Measurements from ENCODE around the gene LLCFC1.
"Not testable (repeated sequence)": the region's sequence is repeated elsewhere in the genome, so short reads cannot be mapped to it uniquely, and the experiment has no call there.

LLCFC1 gene

DNA sequence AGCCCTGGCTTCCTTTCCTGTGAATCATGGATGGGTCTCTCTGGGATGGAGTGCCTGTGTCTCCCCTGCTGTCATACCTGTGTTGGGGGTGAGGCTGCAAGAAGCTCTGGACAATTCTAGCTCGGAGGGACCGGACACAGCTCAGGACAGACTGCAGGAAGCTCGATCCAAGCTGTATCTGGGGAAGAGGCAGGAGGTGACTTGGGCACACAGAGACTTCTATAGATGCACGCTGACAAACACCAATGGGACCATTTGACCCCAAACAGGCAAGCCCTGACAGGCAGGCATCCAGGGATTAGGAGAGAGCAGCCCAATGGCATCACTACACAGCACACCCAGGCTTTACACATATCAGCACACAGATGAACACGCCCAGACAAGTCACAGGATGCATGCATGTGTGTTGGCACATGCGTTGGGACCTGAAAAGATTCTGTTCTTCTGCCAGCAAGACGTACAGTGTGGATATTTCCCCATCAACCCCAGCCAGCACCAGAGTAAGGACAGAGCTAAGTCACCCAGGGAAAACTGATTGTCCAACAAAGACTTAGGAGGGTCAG lies 4.5 kb downstream of the LLCFC1 start:
- DNase-seq (ENCODE audit: low spot score), result no peak

DNA sequence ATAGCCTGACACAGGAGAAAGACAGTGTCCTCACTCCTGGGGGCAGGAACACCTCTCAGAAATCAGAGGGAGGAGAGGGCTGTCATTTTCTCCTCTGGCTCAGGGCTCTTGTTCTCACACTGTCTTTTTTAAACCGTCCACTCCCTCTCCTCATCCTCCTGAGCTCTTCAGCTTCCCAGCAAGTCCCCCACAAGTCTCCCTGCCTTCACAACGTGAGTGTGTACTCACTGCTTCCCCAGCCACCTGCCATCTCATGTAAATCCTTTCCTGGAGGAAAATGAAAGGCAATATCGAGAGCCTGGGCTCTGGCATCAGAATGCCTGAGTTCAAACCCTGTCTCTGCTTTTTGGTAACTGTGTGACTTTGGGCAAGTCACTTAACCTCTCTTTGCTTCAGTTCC lies 5.7 kb downstream of the LLCFC1 start:
- no peak for DNase-seq (ENCODE audit: low spot score)

DNA sequence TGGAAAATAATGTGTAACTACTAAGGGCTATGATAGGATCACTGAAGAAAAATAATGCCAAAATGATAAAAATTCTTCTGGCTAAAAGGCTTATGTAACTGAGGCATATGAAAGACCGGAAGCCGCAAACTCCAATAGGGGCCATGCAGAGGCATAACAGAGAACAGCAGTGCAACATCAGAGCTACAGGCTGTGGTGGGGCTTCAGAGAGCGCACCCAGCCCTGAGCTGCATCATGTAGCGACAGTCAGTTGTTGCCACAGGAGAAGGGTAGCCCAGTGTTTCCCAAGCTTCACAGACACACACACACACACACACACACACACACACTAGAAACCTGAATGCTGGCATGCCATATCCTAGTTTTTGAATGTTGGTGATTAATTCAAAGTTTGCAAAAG lies 9.3 kb downstream of the LLCFC1 start:
- no peak for DNase-seq (ENCODE audit: low spot score)

DNA sequence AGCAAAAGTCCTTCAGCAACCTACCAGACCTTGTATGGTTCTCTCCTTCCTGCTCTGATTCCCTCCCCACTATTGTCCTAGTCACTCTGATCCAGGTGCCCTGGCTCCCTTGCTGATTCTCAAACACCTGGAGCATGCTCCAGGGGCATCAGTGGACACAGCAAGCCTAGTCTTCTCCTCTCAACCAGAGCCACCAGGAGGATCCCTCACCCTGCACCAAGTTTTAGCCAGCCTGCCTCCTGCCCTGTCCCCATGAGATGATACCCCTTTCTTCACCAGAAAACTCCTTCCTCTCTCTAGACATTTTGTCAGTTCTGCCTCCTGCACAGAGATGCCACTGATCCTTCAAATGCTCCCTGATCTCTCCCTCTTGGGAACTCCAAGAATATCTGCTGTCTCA lies 11.0 kb downstream of the LLCFC1 start:
- no peak for DNase-seq (ENCODE audit: low spot score)

DNA sequence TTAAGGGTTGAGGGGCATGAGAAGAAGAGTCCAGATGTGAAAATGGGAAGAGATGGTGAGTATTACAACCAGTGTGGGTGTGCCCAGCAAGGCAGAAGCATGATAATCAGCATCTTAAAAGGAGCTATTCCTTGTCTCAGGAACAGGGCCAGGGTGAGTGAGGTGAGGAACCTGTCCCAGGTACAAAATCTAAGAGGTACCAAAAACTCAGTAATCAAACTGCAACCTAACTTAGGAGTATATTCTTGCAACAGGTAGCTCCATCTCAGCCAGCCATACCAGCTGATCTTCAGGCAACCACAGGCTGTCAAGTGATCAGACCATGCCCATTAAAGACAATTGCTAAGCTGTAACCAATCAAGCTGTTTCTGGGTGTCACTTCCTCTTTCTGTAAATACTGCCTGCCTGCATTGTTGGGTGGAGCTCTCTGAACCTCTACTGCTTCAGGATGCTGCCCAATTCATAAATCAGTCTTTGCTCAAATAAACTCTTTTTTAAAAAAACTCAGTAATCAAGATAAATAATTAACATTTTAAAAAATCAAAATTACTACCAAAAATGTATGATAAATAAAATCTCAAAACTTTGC lies 15.5 kb downstream of the LLCFC1 start:
- DNase-seq (ENCODE audit: low spot score), result no peak

DNA sequence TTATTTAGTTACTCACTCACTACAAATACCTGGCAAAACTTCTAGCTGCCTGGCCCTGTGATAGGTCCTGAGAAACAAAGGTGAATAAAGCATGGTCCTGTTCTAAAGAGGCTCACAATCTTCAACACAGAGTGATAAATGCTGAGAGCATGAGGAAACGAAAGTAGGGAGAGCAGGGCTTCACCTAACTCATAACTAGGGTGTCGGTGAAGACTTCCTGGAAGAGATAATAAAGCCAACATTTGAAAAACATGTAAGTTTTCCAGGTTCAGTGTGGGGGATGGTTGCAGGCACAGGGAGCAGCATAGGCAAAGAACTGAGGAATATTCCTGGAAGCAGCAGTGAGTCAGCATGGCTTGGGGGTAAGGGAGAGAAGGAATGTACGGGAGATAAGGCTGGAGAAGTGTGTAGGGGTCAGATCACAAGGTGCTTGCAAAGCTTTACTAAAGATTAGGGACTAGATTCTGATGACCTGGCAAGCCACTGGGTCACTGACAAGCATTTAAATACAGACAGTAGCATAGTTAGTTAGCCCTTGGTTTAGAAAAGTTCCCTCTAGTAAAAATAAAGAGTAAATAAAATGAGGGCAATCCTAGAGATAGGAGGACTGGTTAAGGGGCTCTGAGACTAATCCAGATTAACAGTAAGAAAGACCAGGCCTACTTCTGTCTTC lies 17.8 kb downstream of the LLCFC1 start:
- no peak for DNase-seq (ENCODE audit: low spot score)

DNA sequence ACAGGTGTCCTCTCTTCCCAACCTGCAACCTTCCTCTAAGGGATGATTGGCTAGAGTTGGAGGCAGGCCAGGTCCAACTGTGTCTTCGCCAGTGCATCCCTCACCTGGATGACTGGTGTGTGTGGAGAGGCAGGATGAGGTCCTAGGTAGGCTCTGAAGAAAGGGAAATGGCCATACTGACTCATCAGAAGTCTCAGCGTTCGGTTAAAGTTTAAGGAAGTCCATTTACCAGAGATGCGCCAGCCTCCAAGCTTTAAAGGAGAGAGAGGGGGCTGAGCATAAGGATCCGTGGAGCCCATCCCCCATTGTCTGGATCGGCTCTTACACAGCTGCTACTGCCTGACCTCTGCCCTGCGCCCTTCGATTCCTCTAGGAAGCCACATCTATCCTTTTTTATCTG lies 18.4 kb downstream of the LLCFC1 start:
- DNase-seq (ENCODE audit: low spot score), result no peak

DNA sequence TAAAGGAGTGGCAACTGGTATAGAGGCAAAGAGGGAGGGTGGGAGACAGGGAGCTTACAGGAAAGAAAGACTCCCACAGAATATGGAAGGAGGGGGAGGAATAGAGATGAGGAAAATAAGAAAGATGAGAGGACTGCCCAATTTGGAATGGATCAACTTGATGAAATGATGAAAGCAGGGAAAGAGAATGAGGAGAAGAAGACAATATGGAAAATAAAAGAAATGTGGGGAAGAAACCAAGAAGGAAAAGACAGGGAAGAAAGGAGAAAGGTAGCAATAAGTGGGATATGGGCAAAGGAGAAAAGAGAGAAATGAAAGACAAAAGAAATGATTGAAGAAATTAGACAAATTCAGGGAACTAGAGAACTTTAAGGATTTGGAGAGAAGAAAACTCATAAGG lies 19.9 kb downstream of the LLCFC1 start:
- no peak for DNase-seq (ENCODE audit: low spot score)

DNA sequence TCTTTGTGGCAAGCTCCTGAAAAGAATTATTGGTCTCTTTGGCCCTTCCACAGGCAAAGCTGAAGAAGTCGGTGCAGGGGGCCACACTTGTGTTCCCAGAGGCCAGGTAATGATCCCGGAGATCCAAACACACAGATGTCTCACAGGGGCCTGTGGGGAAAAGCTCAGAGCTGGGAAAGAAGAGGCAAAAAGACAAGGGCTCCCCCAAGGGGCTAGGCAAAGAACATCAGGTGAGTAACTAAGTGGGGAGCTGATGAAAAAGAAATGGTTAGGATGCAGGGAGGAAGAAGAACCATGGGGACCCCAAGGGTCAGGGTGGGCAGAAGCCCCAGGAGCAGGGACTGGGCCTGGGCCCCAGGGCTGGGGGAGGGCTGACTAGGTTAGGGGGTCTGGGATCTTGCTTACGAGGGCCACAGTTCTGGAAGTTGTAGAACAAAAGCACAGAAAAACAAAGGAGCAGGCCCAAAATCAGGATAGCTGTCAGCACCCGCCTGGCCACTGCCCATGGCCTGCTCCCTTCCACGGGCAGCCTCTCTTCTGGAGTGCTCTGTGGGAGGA lies 21.8 kb downstream of the LLCFC1 start:
- no peak for DNase-seq (ENCODE audit: low spot score)

DNA sequence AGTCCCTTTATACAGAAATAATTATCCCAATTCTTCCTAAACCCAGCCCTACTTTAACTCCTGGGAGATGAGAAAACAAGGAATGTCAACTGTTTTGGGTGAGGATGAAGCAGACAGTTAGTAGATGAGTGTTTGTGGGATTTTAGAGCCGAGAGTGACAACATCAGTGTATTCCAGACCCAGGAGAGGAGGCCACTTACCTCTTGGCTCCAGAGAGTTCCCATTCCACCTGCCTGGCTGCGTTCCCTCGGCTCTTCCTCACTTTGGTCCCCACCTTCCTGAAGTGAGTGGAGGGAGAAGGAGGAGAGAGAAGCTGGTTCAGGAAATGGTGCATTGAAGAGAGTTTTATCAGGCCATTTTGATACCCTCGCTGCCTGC lies 22.3 kb downstream of the LLCFC1 start:
- no peak for DNase-seq (ENCODE audit: low spot score)

DNA sequence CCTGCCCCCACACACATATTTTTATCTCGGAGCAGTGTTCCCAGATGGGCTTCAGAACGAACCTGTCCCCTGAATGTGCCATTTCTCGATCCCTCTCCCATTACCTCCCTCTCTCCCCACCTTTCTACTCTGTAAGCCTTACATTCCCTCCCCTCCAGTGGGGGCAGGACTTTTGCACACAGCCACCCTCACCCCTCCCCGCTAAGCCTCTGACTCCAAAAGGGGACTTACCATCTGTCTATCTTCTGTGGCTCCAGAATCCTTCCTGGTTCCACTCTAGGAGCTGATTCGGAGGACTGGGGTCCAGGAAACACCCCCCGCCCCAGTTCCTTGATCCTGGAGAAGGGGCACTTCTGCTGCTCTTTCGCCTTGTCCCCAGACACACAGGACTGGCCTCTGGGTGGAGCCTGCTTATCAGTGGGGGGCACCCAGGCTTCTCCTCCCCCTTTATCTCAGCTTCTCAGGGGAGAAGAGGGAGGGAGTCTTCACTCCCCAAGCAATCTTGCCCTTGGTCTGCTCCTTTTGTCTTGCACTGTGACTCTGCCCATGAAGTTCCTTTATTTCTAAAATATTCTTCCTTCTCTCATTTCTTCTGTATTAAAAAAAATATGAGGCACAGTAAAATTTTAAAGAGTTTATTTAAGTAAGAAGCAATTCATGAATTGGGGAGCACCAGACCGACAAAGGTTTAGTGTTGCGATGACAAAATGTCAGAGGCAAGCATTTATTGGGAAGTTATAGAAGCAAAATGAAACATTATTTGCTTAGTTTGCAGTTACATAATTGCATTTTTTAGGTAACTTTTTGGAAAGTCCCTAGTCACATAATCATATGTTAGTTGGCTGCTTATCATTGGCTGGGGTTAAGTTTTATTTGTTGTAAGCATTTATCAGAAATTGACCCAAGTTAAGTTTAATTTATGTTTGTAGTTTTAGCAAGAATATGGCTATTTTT lies 23.0 kb downstream of the LLCFC1 start, which contains the start of gene KEL:
Gene KEL (minus strand): TSS at position 391 of the 954 bp plus-strand sequence. CDS start 157 bp downstream, at position 234.
- DNase-seq (ENCODE audit: low spot score), result no peak

DNA sequence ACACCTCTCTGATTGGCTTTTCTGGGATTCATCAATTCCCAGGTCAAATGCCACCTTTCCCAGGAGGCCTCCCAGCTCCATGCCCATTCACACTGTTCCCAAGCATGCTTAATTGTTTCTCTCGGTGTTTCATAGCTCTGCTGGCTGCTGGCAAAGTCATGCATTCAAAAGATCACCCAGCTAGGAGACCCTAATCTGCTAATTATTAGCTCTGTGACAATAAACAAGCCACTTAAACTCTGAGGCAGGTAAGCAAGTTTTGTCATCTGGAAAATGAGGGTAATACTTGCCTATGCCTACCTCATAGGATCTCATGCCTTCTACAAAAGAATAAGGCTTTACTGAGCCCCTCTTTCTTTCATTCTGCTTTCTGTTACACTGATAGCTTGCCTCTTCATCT lies 23.7 kb downstream of the LLCFC1 start:
- DNase-seq (ENCODE audit: low spot score), result no peak

DNA sequence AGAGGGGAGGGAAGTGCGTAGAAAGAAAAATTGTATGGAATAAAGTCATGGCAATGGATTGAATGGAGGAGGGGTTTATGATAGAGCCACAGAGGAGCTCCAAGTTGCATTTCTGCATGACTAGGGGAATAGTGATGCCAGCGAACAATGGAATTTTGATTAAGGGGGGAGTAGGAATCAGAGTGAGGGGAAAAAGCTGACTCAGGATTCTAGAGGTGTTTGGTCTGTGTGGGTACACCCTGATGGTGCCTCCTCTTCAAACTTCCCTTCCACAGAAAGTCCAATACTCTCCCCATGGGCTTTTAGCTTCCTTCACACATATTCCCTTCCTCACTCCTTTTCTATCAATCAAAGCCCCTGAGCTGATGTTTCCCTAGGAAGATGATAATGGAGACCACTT lies 24.7 kb downstream of the LLCFC1 start:
- DNase-seq (ENCODE audit: low spot score), result no peak

DNA sequence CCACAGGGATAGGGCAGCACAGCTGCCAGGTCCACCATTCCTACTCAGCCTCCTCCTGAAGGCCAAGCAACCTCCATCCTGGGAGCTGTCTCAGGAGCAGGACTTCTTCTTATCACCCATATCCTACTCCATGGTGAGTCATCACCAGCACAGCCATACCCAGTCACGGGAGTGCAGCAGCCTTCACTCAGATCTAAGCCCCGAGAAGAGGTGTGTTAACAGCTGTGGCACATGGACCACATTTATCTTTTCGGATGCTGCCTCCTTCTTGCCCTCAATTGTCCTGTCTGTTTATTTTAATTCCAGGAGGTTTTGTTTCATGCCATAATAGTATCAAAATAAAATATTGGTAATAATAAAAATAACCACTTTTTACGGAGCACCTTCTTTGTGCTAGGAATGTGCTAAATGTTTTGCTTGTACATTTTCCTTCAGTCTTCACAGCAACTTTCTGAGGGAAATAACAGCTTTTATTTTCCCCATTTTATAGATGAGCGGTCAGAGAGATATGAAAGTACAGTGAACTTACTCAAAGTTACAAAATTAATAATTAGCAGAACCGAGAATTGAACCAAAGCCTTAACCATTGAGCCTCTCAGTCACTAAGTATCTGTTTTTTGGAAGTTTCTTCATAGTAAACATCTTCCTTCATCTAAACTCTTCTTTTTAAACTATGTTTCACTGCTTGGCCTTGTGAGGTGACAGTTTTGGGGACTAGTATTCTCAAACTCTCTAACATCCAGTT lies 25.4 kb downstream of the LLCFC1 start:
- no peak for DNase-seq (ENCODE audit: low spot score)

DNA sequence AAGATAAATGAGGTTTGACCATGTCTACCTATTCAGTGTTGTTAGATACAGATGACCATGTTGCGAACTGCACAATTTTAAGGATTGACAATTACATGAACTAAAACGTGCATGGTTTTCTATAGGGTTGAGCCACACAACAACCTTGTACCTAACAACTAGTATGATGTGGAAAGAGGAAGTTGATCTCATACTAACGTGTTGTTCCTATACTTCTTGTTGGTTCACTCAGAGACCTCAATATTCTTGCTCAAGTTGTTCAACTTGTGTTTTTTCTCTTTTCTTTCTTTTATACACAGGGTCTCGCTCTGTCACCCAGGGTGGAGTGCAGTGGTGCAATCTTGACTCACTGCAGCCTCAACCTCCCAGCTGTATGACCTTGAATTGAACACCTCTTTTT lies 28.9 kb downstream of the LLCFC1 start:
- DNase-seq (ENCODE audit: low spot score), result no peak

DNA sequence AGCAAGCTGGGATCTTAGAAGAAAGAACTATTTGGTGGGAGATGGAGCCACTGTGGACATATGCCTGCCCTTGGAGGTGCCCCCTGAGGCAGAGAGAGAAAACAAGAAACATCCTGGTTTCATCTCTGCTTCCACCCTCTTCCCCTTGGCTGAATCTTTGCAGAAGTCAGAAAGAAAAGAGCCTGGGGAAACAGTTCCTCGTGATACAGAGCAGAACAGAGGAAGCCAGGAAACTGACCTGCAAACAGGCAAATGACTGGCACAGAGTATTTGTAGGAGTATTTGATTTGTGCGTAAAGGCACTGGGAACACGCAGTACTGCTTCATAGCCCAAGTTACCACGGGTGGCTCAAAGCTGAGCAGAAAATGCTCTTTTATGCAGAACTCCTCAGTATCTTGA lies 29.9 kb downstream of the LLCFC1 start:
- DNase-seq (ENCODE audit: low spot score), result no peak

DNA sequence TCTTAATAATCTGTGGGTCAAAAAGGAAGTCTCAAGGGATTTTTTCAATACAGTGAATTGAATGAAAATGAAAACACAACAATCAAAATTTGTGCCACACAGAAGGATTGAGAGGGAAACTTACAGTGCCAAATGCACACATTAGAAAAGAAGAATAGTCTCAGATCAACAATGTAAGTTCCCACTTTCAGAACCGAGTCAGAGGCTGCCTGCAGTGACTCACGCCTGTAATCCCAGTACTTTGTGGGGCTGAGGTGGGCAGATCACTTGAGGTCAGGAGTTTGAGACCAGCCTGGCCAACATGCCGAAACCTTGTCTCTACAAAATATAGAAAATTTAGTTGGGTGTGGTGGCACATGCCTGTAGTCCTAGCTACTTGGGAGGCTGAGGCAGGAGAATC lies 35.3 kb downstream of the LLCFC1 start:
- no peak for DNase-seq (ENCODE audit: low spot score)

DNA sequence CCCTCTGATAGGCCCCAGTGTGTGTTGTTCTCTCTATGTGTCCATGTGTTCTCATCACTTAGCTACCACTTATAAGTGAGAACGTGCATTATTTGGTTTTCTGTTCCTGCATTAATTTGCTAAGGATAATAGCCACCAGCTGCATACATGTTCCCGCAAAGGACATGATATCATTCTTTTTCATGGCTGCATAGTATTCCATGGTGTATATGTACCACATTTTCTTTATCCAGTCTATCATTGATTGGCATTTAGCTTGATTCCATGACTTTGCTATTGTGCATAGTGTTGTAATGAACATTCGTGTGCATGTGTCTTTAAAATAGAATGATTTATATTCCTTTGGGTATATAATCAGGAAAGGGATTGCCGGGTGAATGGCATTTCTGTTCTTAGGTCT lies 39.1 kb downstream of the LLCFC1 start:
- not testable (repeated sequence) for DNase-seq (ENCODE audit: low spot score)

DNA sequence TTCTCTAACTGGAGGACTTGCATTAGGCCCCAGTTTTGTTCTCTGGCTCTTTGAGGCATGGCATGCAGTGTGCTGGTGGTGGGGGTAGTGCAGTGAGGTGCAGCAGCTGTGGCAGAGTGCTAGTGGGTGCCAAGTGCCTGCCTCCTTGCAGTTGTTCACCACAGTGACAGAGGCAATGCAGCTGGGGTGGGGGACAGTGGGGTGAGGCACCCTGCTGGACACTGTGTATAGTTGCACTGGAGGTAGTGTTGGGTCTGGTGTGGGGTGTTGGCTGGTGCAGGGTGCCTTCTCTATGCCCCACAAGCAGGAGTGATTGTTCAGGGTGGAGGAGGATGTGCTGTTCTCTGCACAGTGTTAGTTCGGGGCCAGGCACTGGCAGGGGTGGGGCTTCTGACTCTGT lies 44.5 kb downstream of the LLCFC1 start:
- DNase-seq (ENCODE audit: low spot score), result no peak

DNA sequence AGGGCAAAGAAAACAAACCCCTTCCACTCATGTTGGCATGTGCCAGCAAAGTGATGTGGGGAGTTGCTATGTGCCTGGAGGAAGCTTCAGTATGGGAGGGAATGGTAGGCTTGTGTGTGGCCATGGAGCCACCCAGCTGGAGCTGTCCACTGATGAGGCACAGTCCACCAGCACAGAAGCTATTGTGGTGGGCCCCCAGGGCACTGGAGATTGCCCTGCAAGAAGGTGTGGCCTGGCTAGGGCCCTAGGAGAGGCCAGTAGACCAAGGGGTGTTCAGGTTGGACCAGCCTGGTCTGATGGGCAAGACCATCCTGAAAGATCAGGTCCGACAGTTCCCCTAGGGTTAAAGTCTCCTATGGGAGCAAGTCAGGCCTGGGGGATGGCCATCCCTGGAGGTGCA lies 45.0 kb downstream of the LLCFC1 start:
- DNase-seq (ENCODE audit: low spot score), result no peak

Data from AG20443 (cell line).